Measurements from ENCODE around the gene CALCA.

CALCA gene

DNA sequence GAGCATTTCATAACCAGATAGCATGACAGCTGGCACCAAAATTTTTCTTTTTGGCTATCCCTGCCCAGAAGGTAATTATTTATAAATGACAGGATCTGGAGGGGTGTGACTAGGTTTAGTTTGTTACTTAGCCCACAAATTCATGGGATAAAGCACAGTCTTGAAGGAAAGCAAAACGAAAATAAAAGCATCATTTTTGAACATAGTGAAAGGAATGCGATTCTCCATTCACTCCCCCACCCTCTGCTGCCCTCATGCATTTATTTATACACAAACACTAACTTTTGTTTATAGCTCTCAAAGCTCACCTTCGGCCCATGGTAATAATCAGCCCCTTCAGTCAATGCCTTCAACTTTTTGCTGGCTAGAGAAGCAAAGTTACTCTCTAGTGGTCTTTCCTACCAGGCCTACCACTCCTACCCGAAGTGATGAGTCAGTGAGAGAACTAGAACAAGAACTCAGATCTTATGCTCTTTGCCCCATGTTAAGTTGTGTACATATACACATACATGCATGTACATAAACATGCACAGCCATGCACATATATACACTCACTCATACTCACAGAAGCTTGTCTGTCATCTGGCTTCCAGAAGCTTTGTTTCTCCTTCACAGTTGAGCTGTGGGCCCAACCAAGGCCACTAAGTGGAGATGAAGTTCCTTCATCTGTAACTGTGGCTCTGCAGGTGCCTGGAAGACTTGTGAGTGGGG is 22.6 kb downstream of the CALCA start:
- no peak for DNase-seq (ENCODE audit: low read depth, low spot score)

DNA sequence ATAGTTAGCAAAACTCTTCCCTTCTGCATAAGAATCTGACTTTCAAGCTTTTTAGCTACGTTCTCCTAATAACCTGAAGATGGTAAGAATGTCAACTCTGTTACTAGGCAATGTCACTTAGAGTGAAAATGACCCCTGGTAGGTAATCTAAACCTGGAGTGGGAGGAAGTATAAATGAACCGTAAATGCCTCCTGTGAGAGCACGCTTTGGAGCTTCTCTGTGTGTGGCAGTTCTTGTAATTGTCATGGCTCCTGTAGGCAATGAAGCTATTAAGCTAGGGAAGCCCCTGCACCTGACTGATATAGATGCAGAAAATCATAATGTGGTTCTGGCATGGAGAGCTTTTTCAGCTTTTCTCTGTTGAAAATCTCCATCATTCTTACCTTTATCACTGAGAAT is 29.4 kb downstream of the CALCA start:
- DNase-seq (ENCODE audit: low read depth, low spot score), result no peak

- DNase-seq (ENCODE audit: low read depth, low spot score), result no peak
Observed at GRCh38 chr11:14938936-14939335, 33.2 kb downstream of the CALCA start.

- DNase-seq (ENCODE audit: low read depth, low spot score), result peak; percentile 7
Observed at GRCh38 chr11:14934641-14935351, 37.4 kb downstream of the CALCA start.

DNA sequence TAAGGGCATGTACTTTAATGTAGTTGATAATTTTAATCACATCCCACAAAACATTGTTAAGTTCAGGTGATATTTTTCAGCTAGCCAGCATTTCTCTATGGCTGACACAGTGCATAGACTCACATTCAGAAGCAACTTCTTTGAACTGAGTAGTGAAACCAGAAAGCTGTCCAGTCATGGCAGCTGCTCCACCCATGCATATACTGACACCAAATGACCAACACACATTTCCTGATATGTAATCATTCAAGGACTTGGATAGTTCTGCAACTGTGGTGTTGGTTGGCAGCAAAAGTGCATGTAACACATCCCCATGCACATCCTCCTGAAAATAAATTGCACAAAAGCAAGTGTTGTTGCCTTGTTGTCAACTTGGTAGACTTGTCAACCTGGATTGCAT is 39.7 kb downstream of the CALCA start:
- no peak for DNase-seq (ENCODE audit: low read depth, low spot score)

DNA sequence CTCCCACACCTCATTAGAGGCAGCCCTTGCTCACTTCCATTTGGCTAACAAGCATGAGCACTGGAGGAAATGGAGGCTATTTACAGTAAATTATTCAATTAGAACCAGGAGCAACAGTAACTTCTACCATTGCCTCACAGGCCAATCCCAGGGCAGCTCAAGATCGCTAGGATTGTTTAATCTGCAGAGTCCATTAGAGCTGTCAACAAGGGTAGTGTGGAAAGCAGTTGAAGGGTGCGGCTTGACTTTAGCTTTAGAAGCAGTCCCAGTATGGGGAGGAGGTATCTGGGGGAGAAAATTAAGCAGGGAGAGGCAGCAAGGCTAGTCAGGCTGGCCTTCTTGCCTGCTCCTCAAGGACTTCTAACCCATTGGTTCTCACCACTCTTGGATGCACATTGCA is 41.8 kb downstream of the CALCA start:
- no peak for DNase-seq (ENCODE audit: low read depth, low spot score)

GRCh38 chr11:14927146-14927545 is 45.0 kb downstream of the CALCA start:
- peak; percentile 81 for DNase-seq (ENCODE audit: low read depth, low spot score)

GRCh38 chr11:14924318-14924717 is 47.8 kb downstream of the CALCA start:
- no peak for DNase-seq (ENCODE audit: low read depth, low spot score)
